ENCODE data around the gene EXOC4.

DNA sequence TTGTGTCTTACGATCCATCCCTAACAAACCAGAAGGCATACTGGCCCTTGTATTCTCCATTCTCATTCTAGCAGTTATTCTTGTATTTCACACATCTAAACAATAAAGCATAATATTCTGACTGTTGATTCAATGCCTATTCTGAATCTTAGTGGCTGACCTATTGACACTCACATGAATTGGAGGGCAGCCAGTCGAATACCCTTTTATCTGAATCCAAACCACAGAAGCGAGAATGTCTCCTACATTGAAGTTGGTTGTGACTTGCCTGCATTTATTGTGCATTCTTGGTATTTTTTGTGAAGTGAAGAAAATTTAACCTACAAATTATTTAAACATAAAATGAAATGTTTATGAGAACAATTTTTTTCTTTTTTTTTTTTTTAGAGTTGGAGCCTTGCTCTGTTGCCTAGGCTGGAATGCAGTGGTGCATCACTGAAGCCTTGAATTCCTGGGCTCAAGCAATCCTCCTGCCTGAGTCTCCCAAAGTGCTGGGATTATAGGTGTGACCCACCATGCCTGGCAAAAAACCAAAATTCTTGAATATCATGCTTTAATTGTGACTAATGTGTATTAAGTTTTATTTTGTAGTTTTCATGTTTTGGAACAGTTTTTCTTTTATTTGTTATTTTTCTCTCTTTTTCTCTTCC is 22.7 kb downstream of the EXOC4 start:
- TF ChIP-seq EP300 (IDR thresholded peaks at IDR 0.05) (no peak), POLR2AphosphoS5 (IDR thresholded peaks at IDR 0.05) (no peak)
- TF ChIP-seq, protein P1, sequence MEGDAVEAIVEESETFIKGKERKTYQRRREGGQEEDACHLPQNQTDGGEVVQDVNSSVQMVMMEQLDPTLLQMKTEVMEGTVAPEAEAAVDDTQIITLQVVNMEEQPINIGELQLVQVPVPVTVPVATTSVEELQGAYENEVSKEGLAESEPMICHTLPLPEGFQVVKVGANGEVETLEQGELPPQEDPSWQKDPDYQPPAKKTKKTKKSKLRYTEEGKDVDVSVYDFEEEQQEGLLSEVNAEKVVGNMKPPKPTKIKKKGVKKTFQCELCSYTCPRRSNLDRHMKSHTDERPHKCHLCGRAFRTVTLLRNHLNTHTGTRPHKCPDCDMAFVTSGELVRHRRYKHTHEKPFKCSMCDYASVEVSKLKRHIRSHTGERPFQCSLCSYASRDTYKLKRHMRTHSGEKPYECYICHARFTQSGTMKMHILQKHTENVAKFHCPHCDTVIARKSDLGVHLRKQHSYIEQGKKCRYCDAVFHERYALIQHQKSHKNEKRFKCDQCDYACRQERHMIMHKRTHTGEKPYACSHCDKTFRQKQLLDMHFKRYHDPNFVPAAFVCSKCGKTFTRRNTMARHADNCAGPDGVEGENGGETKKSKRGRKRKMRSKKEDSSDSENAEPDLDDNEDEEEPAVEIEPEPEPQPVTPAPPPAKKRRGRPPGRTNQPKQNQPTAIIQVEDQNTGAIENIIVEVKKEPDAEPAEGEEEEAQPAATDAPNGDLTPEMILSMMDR (IDR thresholded peaks at IDR 0.05) = no peak
